ENCODE results near the gene BRAT1.
"Not testable (repeated sequence)": the region's sequence is repeated elsewhere in the genome, so short reads cannot be mapped to it uniquely, and the experiment has no call there.

BRAT1 gene

DNA sequence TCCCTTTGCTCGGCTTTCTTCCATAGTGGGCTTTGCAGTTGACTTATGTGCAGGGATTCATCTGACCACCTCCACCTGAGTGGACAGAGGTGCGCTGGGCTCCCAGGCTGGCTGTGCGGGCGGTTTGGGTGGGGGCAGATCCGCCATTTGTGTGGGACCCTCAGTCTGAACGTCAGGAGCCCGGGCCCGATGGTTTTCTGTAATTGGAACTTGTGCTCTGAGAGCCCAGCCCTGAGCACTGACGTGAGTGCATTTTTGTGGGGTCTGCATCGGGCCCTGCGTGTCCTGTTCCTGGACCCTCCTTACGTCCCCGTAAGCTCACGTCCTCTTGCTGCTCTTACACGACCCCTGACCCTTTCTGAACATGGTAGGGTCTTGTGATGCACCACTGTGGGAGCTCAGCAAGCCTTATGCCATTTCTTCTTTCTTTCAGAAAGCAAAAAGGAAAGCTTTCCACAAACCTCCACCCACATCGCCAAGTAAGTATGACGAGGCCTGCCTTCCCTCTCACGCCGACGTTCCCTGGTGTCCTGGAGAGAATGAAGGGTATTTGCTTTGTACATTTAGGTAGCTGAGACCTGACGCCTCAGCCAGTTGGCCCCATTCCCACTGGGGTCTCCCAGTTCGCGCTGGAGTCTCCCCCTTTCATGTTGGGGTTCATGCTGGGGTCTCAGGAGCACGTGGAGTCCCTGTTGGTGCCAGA, 13.3 kb upstream of the BRAT1 start:
- H3K4me3 ChIP-seq (ENCODE audit: low read depth, low read length): no peak overlapping the region
- TF ChIP-seq, protein P1, sequence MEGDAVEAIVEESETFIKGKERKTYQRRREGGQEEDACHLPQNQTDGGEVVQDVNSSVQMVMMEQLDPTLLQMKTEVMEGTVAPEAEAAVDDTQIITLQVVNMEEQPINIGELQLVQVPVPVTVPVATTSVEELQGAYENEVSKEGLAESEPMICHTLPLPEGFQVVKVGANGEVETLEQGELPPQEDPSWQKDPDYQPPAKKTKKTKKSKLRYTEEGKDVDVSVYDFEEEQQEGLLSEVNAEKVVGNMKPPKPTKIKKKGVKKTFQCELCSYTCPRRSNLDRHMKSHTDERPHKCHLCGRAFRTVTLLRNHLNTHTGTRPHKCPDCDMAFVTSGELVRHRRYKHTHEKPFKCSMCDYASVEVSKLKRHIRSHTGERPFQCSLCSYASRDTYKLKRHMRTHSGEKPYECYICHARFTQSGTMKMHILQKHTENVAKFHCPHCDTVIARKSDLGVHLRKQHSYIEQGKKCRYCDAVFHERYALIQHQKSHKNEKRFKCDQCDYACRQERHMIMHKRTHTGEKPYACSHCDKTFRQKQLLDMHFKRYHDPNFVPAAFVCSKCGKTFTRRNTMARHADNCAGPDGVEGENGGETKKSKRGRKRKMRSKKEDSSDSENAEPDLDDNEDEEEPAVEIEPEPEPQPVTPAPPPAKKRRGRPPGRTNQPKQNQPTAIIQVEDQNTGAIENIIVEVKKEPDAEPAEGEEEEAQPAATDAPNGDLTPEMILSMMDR (IDR thresholded peaks at IDR 0.05; ENCODE audit: insufficient read depth, low read depth, low read length, missing control alignments): no peak
- DNase-seq (ENCODE audit: low read depth): no peak

DNA sequence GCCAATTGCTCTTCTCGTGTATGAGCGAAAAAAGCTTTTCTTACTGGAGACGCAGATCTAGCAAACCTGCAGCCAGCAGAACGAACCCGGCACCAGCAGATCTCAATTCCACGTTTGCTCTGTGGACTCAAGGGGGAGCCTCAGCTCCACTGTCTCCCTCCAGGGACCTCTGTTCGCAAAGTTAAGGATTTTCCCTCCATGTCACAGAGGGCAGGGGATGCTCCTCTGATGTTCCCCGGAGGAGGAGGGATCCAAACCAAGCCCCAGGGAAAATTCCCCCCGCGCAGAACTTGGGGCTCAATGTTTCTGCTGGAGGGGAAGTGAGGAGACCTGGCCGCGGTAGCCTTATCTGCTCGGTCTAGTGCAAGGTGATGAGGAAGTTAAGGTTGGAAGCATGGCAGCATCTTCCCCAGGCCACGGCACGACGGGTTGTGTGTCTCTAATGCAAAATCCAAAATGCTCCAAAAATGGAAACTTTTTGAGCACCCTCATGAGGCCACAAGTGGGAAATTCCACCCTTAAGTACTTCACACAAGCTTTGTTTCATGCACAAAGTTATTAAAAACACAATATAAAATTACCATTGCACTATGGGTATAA, 12.5 kb upstream of the BRAT1 start:
- no peak overlapping the region for H3K4me3 ChIP-seq (ENCODE audit: low read depth, low read length)
- TF ChIP-seq, protein P1 (IDR thresholded peaks at IDR 0.05; ENCODE audit: insufficient read depth, low read depth, low read length, missing control alignments): peak; percentile 31
- peak; percentile 47 for DNase-seq (ENCODE audit: low read depth)

DNA sequence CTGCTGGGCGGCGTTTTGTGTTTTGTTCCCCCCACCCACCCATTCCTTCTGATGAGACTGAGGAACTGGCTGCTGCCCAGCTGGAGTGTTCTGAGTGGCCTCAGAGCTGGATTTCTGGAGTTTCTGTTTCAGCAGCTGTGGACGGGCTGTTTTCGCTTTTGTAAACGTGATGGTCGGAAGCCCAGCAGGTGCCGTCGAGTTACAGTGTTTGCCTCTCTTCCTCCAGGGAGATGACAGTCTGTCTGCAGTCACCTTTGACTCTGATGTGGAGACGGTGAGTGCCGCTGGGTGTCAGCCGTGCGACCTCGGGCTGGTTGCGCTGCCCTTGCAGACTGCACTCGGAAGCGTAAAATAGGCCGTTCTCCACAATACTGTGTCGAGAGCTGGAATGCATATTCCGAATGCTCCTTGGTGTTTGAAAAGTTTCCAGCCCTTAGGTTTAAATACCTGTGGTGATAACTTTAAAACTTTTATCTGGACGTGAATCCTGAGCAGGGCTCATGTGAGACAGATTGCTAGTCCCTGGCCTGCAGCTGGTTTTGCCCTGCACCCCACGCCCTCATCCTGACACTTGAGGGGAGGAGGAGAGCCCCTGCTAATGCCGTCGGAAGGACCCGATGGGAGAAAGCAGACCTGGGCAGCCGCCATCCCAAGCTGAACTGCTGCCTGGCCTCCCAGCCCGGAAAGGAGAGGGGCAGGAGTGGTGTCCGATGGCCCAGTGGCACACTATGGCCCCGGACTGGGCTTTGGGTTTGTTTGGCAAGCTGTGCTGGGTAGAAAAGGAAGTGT, 11.8 kb upstream of the BRAT1 start:
- TF ChIP-seq, protein P1 (IDR thresholded peaks at IDR 0.05; ENCODE audit: insufficient read depth, low read depth, low read length, missing control alignments): peak; percentile 50
- peak overlapping the region; percentile 13 for H3K4me3 ChIP-seq (ENCODE audit: low read depth, low read length)
- peak; percentile 93 for DNase-seq (ENCODE audit: low read depth)

DNA sequence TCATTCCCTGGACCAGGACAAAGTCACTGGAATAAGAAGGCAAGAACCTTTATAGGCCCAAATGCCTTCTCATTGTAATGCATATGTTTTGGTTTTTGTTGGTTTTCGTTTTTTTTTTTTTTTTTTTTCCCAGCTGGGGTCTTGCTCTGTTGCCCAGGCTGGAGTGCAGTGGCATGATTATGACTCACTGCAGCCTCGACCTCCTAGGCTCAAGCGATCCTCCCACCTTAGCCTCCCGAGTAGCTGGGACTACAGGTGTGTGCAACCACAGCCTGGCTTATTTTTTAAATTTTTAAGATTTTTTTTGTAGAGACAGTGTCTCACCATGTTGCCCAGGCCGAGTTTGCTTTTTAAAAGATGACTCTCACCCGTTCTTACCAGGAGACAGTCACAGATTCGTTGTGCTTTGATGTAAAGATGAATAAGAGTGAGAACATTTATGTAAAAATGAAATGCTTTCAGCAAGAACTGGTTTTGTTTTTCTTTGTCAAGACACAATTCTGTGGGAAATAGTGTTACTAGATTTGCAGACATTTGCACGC, 11.1 kb upstream of the BRAT1 start:
- TF ChIP-seq, protein P1 (IDR thresholded peaks at IDR 0.05; ENCODE audit: insufficient read depth, low read depth, low read length, missing control alignments): no peak
- H3K4me3 ChIP-seq (ENCODE audit: low read depth, low read length): no peak overlapping the region; the same call in 1 of the 2 replicates
- no peak for DNase-seq (ENCODE audit: low read depth)

DNA sequence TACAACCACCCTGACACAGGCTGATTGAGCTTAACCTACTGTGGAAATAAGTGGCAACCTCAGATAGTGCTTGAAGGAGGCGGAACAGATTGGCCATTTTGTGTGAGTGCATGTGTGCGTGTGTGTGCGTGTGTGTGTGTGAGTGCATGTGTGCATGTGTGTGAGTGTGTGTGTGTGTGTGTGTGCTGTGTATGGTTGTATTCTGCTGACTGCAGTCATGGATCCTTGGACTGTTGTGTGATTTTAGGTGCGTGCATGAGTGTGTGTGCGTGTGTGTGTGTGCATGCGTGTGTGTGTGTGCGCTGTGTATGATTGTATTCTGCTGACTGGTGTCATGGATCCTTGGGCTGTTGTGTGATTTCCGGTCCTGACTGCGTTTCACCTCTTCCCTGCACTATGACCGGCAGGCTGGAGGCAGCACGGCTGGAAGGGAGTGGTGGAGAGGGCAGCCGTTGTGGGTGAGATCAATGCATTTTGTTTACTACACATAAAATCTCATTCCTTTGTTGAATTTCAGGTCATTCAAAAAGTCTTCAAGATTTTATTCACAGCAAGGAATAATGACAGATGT, 9.7 kb upstream of the BRAT1 start:
- no peak for DNase-seq (ENCODE audit: low read depth)
- H3K4me3 ChIP-seq (ENCODE audit: low read depth, low read length): no peak overlapping the region
- TF ChIP-seq, protein P1 (IDR thresholded peaks at IDR 0.05; ENCODE audit: insufficient read depth, low read depth, low read length, missing control alignments): no peak

DNA sequence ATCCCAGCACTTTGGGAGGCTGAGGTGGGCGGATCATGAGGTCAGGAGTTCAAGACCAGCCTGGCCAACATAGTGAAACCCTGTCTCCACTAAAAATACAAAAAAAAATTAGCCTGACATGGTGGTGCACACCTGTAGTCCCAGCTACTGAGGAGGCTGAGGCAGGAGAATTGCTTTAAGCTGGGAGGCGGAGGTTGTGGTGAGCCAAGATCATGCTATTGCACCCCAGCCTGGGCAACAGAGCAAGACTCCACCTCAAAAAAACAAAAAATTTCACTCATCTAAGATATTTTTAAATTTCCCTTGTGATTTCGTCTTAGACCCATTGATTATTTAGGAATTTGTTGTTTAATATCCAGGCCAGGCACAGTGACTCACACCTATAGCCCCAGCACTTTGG, 8.6 kb upstream of the BRAT1 start:
- not testable (repeated sequence) for H3K4me3 ChIP-seq (ENCODE audit: low read depth, low read length); DNase-seq (ENCODE audit: low read depth)

Data from GM12865 (cell line).